NCI-H2029 (cell line): ENCODE measurements around the gene COL7A1.
"Not testable (repeated sequence)": the region's sequence is repeated elsewhere in the genome, so short reads cannot be mapped to it uniquely, and the experiment has no call there.

Experiments used
- DNase-seq: peaks from one replicate; lab custom pipeline; 2025; lab: John Stamatoyannopoulos, UW

The COL7A1 gene

DNA sequence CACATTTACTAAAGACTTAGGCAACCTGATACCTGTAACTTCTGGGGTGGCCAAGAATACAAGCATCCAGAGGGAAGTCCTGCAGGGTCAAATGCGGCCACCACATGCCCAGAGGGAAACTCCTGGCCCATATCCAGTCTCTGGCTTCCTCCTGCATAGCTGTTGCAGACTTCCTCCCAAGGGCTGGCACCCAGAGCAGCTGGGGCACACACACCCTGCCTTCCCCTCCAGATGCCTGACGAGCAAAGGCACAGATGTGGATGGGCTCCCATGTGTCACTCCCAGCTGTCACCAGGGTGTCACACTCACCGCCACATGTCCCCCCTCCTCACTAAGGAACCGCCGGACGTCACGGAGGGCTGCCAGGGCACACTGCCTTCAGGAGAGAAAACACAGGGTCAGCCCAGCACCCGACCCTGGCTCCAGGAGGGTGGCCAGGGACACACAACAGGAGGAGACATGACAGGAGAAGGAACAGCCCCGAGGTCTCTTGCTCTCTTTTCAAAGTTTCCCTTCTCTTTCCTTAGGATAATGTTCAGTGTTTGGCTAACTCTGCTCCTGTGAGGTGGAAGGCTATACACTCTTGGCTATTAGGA is 51.8 kb downstream of the COL7A1 start:
- no peak for DNase-seq

DNA sequence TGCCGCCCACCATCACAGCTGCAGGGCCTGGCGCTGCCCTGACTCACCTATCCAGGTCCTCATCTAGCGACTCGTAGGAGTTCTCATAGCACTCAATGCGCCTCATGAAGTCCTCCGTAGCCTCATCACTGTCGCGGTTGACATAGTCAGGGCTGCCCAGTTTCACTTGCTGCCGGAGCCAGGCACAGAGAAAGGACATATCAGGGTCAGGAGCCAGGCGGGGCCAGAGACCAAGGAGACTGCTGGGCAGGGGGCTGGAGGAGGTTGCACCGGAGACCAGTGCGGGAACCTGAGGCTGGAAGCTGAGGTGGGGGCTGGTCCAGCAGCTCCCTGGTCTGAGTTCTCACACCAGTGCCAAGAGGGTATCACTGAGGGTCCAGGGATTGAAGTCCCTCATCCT is 56.7 kb downstream of the COL7A1 start:
- DNase-seq, result no peak

DNA sequence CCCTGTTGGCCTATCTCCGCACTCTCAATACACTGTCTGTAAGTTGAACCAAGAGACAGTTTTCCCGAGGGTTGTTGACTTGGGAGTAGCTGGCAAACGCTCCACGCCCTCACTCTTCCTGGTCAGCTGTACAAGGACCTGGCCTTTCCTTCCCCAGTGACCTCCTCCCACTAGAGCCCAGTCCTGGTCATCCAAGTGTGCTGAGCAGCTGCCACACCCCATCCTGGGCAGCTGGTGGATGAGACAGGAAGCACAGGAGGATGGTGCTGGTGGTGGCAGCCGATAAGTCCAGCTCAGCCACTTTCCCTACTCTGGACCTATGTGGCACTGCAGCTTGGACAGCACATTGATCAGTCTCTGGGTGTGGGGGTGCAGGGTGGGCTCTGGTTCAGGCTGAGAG is 58.3 kb downstream of the COL7A1 start:
- DNase-seq, result no peak

DNA sequence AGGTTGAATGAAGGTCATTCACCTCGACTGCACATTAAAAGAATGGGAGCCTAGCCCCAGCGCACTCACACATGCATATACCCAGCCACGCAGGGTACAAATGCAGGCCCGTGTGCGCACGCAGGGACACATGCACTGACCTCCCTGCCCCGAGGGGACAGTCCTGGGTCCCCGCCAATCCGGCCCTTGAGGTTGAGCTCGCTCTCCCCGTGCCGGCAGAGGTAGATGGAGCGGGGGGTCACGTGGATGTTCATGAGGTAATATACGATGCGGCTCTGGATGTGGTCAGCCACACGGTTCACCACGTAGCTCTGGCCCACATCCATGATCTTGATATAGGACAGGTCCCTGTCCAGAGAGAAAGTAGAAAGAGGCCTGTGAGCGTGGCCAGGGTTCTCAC is 59.0 kb downstream of the COL7A1 start:
- DNase-seq, result no peak

DNA sequence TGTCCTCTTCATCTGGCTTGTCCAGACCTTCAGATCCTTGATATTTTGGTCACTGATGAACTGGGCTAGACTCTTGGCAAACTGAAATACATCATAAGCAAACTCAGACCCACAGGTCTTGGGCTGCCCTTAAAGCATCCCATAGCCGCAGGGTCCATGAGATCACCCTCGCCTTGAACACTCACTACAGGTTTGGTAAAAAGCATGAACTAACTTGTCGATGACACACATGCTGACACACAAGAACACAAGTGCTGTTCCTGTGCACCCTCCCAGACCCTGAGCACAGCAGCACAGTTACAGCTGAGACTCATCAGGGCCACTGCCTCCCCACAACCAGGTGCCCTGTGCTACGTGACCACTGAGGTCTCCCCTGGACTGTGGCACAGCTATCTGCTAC is 59.6 kb downstream of the COL7A1 start:
- DNase-seq, result no peak

DNA sequence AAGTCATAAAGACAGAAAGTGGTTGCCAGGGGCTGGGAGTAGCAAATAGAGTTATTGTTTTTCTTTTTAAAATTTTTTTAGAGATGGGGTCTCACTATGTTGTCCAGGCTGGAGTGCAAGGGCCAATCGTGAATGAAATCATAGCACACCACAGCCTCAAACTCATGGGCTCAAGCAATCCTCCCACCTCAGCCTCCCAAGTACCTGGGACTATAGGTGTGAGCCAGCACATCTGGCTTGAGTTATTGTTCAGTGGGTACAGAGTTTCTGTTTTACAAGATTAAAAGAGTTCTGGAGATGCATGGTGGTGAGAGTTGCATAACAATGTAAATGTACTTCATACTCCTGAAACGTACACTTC is 62.2 kb downstream of the COL7A1 start:
- no peak for DNase-seq

DNA sequence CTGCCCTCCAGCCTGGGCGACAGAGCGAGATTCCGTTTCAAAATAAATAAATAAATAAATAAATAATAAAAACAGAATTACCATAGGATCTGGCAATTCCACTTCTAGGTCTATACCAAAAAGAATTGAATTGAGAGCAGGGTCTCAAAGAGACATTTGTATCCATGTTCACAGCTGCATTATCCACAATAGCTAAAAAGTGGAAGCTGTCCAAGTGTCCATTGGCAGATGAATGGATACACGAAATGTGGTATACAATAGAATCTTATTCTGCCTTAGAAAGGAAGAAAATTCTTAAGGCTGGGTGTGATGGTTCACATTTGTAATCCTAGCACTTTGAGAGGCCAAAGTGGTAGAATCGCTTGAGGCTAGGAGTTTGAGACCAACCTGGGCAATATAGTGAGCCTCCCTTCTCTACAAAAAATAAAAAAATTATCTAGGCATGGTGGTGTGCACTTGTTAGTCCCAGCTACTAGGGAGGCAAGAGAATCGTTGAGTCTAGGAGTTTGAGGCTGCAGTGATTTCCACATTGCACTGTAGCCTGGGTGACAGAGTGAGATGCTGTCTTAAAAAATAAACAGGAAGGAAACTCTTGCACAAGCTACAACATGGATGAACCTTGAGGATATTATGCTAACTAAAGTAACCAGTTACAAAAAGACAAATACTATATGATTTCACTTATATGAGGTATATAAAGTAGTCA is 62.7 kb downstream of the COL7A1 start:
- no peak for DNase-seq

DNA sequence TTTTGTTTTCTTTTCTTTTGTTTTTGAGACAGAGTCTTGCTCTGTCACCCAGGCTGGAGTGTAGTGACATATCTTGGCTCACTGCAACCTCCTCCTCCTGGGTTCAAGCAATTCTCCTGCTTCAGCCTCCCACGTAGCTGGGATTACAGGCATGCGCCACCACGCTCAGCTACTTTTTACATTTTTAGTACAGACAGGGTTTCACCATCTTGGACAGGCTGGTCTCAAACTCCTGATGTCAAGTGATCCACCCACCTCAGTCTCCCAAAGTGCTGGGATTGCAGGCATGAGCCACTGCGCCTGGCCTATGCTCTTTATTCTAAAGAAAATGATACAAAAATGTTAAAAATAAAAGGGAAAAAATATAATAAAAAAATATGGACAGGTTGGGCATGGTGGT is 64.4 kb downstream of the COL7A1 start:
- DNase-seq, result not testable (repeated sequence)

DNA sequence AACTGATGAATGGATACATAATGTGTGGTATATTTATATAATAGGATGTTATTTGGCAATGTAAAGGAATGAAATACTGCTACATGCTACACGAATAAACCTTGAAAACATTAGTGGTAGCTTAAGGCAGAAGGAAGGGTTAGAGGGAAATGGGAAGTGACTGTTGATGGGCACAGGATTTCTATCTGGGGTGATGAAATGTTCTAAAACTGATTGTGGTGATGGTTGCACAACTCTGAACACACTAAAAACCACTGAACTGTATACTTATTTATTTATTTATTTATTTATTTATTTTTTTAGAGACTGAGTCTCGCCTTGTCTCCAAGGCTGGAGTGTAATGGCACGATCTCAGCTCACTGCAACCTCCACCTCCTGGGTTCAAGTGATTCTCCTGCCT is 66.4 kb downstream of the COL7A1 start:
- no peak for DNase-seq

DNA sequence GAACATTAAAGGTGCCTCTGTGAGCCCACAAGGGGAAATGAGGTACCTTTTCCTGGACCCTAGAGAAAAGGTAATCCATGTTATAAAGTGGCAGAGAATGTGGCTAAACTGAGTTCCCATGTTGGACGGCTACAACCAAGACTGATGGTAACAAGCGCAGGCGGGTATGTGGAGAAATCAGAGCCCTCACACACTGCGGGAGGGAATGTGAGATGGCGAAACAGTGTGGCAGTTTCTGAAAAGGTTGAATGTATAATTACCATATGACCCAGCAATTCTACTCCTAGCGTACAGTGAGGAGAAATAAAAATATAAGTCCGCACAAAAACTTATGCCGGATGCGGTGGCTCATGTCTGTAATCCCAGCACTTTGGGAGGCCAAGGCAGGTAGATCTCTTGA is 67.1 kb downstream of the COL7A1 start:
- DNase-seq, result no peak

DNA sequence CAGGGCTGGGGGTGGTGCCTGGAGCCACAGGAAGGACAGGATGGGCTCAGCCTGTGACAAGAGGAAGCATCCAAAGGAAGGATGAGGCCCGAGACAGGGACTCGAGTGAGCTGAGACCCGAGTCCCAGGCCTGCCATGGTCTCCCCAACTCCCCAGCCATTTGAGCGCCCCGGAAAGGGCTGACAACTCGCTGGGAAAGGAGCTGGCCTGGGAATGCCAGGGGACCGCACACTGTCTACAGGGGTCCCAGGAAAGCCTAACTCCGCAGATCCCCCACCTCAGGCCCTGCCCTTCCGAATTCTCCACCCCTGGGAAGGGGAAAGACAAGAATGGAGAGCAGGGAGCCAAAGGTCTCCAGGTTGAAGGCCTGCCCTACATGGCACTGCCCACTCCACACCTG is 70.2 kb downstream of the COL7A1 start:
- no peak for DNase-seq

DNA sequence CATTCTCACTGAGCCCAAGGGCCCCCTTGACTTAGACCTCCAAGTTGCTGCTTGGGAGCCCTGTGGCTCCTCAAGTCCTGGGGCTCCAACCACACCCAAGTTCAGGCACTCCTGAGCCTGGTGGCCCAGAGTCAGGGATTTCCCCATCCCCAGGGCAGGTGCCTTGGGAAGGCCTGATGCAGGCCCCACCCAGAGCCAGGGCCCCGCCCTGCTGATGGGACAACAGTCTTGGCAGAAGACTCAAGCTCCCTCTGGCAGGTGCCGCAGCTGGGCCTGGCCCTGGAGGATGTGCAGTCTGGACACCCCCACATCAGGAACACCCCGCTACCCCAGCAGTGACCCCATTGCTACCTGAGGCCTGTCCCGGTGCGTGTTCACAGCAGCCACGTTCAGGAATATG is 73.5 kb downstream of the COL7A1 start:
- DNase-seq, result no peak

DNA sequence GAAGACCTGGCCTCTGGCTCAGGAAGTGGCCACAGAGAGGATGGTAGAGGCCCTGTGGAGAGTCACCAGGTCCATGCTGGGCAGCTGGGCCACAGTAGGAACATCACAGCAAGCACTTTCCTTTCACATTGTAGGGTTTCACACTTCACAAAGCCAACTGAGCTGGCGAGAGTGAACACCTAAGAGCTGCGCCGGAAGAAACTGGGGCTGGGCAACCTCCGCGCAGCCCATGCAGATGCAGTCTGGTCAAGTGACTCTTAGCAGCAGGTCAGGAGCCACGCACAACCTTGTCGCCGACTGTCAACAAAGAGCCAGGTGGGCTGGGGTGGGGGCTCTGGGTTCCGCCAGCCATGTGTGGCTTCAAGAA is 75.9 kb downstream of the COL7A1 start:
- DNase-seq, result no peak

DNA sequence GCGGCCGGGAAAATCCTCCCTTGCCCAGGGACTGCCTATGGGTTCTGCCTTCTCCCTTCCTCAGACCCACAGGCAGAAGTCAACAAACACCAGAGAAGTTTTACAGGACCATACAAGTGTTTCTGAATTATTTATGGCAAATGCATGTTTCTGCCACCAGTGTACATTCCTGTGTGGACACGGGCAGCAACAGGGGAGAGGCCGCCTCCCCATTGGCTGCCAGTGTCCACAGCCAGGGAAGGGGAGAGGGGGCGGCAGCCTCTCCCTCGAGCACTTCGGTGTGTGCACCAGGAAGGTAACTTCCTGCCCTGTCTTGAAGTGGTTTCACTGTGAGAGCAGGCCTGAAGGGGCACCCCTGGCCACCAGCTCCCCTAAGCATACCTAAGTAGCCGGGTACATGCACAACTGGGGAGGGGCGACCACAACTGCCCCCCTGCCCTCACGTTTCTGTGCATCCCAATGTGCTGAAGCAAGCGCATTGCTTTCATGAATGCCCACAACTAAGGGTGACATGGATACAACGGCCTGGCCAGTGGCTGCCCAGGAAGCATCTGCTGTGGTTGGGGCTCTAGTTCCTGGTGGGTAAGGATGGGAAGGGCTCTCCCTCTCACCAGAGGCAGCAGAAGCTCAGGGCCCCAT is 76.4 kb downstream of the COL7A1 start:
- DNase-seq, result no peak

DNA sequence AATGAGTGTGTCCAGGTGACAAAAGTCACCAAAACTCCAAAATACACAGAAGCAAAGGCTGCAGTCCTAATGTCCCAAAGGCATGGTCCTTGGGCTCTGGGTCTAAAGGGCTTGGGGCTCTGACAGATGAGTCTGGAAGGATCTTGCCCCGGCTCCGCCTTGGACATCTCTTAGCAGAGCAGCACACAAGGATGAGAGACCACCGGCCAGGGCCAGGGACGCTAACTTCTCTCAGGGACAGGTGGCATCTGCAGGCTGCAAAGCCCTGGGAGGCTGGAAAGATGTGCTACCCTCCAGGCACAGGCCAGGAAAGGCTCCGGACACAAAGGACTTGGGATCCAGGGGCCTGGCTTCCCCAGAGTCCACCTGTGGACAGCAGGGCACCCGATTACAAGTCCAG is 77.1 kb downstream of the COL7A1 start:
- no peak for DNase-seq

DNA sequence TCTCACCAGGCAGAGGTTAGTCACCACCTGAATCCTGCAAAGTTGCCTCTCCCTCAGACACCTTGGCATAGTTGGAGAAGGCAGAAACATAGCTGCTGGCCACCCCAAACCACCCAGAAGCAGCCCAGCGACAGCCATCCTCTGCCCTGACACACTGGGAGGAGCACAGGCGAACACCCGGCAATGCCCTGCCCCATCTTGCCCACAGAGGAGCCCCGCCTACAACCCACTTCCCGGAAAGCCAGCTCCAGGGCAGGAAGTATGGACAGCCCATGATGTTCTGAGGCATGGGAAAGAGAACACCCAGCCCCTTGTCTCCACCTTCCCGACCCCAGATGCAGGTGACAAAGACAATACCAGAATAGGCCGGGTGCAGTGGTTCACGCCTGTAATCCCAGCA is 78.6 kb downstream of the COL7A1 start:
- DNase-seq, result no peak

DNA sequence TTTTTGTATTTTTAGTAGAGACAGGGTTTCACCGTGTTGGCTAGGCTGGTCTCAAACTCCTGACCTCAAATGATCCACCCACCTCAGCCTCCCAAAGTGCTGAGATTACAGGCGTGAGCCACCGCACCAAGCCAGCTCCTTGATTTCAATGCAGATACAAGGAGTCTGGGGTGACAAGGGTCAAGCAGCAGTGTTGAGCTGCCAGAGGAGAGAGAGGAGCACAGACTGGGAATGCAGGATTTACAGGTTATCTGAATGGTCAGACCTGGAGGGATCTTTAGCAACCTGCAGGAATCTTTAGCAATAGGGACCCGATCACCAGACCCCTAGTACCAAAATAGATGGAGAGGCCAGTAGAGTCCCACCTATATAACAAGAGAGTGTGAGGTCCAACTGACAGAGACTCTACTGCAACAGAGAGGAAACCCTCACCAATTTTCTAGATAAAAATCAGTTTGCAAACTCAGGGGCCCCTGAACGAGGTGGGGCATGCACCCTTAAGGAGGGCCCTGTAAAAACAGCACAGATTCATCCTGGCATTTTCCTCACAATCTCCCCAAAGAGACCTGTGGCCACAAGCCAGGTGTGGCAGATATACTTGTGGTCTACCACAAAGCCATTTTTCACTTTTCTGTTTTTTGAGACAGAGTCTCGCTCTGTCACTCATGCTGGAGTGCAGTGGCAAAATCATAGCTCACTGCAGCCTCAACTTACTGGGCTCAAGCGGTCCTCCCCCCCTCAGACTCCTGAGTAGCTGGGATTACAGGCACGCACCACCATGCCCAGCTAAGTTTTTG is 80.5 kb downstream of the COL7A1 start:
- no peak for DNase-seq
